LNCaP clone FGC (cell line): ENCODE results near the gene GNAO1.
"Not testable (repeated sequence)": the region's sequence is repeated elsewhere in the genome, so short reads cannot be mapped to it uniquely, and the experiment has no call there.

ENCODE experiments used
- DNase-seq: peaks from one replicate; pipeline ENCODE4 v3.0.0-alpha.2; 2011; ENCODE audit warnings: low read depth
- H3K4me3 ChIP-seq: 2 replicates; pipeline ENCODE4 v1.5.1; 2011; ENCODE audit warnings: mild to moderate bottlenecking, low read depth, low read length, control low read depth
- CTCF ChIP-seq: IDR thresholded peaks from 2 replicates; pipeline ENCODE4 v1.5.1; 2012; ENCODE audit warnings: mild to moderate bottlenecking; ENCODE audit not compliant: control insufficient read depth, insufficient read depth; ENCODE audit errors: extremely low read depth

Gene GNAO1

DNA sequence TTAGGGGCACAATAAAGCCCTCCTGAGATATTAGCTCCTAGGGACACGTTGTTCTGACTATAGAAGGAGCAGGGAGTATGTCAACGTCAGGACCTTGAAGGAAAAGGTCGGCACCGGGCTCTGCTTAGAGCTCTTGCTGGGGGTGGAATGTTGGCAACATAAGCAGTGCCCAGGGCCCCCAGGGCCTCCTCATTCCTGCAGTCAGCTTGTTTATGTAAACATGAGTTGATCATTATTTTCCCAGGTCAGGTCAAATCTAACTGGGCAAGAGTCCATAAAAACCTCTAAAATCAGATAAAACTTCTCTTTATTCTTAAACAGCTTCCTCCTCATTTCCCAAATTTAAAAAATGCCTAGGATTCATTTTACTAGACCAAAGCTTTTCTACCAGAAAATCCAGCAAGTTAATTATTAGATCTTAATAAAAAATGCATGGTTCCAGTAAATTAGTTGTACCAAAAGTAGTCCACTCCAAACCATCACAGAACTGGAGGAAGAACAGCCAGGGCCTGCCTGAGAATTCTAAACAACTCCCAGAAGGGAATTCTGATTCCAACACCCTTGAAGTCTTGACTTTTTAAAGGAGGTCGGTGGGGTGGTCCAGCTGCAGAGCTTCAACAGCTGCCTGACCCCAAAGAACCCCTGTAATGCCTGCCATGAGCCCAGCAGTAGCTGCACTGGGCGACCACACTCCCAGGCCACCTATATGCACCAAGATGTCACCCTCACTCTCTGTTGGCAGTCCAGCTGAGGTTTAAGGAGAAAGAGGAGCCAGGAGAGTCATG lies 179.8 kb downstream of the GNAO1 start:
- peak; percentile 69 for DNase-seq
- H3K4me3 ChIP-seq, result no peak overlapping the region
- no peak for TF ChIP-seq CTCF

DNA sequence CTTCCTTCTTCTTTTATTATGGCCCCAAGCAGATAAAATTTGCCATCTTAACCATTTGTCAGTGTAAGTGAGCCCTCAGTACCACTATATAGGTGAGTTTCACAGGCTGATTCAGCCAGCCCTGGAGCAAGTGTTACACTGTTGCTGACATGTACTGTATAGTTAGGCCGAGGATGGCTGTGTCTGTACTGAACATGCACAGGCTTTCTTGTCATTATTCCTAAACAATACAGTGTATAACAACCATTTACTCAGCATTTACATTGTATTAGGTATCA lies 180.3 kb downstream of the GNAO1 start:
- H3K4me3 ChIP-seq, result no peak overlapping the region
- no peak for DNase-seq
- TF ChIP-seq CTCF, result no peak

DNA sequence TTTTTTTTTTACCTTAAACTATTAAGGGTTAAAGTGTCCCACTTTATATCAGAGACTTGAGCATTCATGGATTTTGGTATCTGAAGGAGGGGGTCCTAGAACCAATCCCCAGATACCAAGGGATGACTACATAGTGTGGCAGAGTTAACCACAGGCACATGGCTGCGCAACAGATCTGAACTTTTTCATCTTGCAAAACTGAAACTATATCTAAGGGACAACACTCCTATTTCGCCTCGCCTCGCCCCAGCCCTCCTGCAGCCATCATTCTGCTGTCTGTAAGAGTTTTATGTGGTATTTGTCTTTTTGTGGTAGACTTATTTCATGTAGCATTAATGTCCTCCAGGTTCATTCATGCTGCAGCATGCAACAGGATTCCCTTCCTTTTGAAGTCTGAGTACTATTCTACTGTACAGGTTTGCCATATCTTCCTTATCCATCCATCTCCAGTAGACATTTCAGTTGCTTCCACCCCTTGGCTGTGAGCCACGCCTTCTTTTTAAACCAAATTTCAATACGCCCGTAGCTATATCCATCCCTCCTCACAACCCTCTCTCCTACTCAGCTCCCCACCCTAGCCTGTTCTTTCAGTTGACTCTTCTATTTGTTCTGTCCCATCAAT lies 180.8 kb downstream of the GNAO1 start:
- no peak for TF ChIP-seq CTCF
- no peak for DNase-seq
- H3K4me3 ChIP-seq, result no peak overlapping the region

DNA sequence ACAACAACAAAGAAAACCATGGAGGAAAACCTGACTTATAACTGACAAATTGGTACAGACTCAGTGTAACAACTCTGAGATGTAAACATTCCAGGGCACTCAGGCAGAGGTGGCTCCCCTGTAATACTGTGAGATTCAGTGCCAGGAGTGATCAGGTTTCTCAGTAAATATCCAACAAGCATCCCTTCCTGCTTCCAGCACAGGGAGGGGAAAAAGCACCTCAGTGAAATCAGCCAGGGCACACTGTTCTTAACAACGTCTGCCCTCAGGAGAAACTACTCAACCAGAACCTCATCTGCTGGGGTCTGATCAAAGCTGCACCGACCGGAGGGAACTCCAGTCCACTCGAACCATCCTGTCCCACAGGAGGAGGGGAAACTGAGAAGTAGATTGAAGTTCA lies 181.7 kb downstream of the GNAO1 start:
- TF ChIP-seq CTCF, result no peak
- peak; percentile 79 for DNase-seq
- no peak overlapping the region for H3K4me3 ChIP-seq

DNA sequence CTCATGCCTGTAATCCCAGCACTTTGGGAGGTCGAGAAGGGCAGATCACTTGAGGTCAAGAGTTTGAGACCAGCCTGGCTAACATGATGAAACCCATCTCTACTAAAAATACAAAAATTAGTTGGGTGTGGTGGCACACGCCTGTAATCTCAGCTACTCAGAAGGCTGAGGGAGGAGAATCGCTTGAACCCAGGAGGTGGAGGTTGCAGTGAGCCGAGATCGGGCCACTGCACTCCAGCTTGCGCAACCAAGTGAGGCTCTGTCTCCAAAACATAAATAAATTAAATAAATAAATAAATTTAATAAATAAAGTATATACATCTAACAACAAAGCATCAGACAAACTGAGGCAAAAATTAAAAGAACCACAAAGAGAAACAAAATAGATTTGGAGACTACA lies 184.5 kb downstream of the GNAO1 start:
- DNase-seq, H3K4me3 ChIP-seq: not testable (repeated sequence)

GRCh38 chr16:56379044-56379443 lies 187.8 kb downstream of the GNAO1 start:
- not testable (repeated sequence) for H3K4me3 ChIP-seq, DNase-seq

- not testable (repeated sequence) for DNase-seq
Measured at GRCh38 chr16:56380778-56381485, 189.6 kb downstream of the GNAO1 start.

DNA sequence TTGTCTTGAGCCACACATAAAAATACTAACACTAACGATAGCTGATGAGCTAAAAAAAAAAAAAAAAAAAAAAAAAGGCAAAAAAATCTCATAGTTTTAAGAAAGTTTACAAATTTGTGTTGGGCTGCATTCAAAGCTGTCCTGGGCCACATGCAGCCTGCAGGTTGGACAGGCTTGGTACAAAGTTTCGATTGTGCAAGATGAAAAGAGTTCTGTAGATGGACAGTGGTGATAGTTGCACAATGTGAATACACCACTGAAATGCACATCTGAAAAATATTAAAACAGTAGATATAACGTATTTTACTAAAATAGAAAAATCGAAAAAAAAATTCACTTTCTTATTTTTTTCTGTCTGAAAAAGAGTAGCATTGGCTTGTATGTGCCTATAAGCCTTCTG lies 191.2 kb downstream of the GNAO1 start:
- DNase-seq, result no peak
- TF ChIP-seq CTCF, result no peak
- H3K4me3 ChIP-seq, result no peak overlapping the region

More at GRCh38 chr16:56380778-56381485, 189.6 kb downstream of the GNAO1 start:
- H3K4me3 ChIP-seq, result not testable (repeated sequence)
